Naive thymus-derived CD8-positive, alpha-beta T cell (primary cell): ENCODE measurements around the gene CNGB1. TPM values are rescaled to one million over a fixed set of nuclear protein-coding genes. Genes with fewer than 3 reads are reported as not detected.

ENCODE experiments used
- ATAC-seq, 2 donors: fragments of 150-1000 bp; cut with Tn5 transposase in 1 of 2; sonication (Bioruptor Pico), chemical (Tn5 transposase) in 1 of 2; 1 replicate in 1 of 2; 2 replicates in 1 of 2; pipeline ENCODE4 v1.10.0; 2021; ENCODE audit warnings: mild to moderate bottlenecking in 2 of 2, moderate library complexity in 2 of 2
- POLR2A ChIA-PET: fragments of 350-600 bp; sonication (Branson Sonifier 250); formaldehyde crosslinking; loops from one replicate; lab custom pipeline; 2021; ENCODE audit warnings: antibody characterized with exemption; lab: Charles Lee
- DNase-seq, 10 donors: peaks; one replicate each; pipeline versions ENCODE4 v3.0.0 to v3.0.0-alpha.2; 2020 to 2022
- H3K27ac Mint-ChIP-seq, 10 donors: one replicate each; pipeline ENCODE4 v1.8.0; 2020 to 2022; ENCODE audit warnings: mild to moderate bottlenecking in 10 of 10, mixed read lengths in 10 of 10, moderate library complexity in 4 of 10, inconsistent platforms in 1 of 10
- H3K27me3 Mint-ChIP-seq, 5 donors: one replicate each; pipeline ENCODE4 v1.8.0; 2021 to 2022; ENCODE audit warnings: mixed read lengths in 5 of 5
- H3K36me3 Mint-ChIP-seq, 3 donors: one replicate each; pipeline ENCODE4 v1.8.0; 2020 to 2022; ENCODE audit warnings: mixed read lengths in 3 of 3, mild to moderate bottlenecking in 2 of 3, inconsistent platforms in 1 of 3
- H3K4me1 Mint-ChIP-seq, 4 donors: one replicate each; pipeline ENCODE4 v1.8.0; 2021 to 2022; ENCODE audit warnings: mixed read lengths in 4 of 4
- H3K4me3 Mint-ChIP-seq, 10 donors: one replicate each; pipeline ENCODE4 v1.8.0; 2020 to 2022; ENCODE audit warnings: mild to moderate bottlenecking in 10 of 10, mixed read lengths in 10 of 10, moderate library complexity in 6 of 10, inconsistent platforms in 1 of 10
- H3K9me3 Mint-ChIP-seq, 9 donors: one replicate each; pipeline ENCODE4 v1.8.0; 2020 to 2022; ENCODE audit warnings: mixed read lengths in 9 of 9, mild to moderate bottlenecking in 3 of 9, inconsistent platforms in 1 of 9, moderate library complexity in 1 of 9
- polyA plus RNA-seq, 3 donors: library from polyadenylated mRNA; unstranded; fragments of 300-500 nt; fragmentation: Illumina TruSeq; gene quantifications; one replicate each; pipeline ENCODE4 v1.2.3, GENCODE V29; 2021
- total RNA-seq, 8 experiments: library from RNA in 2 of 8; stranded (reverse) in 2 of 8; gene quantifications; one replicate each; pipeline ENCODE4 v1.2.3 and lab custom pipeline; 2021 to 2026

CNGB1 gene
- total and polyA plus RNA-seq, 5 experiments from 2014 or later, result not detected

DNA sequence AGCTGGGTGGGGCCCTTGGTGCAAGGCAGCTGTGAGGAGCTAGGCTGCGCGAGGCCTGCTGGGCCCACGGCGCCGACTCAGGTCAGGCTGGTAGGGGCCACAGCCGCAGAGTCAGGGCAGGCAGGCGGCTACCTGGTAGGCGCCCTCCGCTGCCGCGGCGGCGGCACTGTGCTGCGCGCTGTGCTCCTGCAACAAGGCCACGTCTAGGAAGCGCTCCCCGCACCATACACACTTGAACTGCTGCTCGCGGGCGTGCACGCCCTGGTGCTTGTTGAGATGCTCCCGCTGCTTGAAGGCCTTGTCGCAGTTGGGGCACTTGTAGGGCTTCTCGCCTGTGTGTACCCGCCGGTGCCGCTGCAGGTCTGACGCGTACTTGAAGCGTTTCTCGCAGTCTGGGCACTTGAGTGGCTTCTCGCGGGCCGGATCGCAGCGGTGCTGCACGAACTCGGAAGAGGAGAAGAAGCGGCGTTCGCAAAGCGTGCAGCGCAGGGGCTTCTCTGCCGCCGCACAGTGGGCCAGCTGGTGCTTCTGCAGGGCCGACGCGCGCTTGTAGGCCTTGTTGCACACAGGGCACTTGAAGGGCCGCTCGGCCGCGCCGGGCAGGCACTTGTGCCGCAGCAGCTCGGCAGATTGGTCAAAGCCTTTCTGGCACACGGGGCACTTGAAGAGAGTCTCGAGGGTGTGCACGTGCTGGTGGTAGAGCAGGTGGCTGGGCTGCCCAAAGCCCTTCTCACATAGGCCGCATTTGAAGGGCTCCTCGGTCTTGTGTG, 25.7 kb upstream of the CNGB1 start:
- peaks cover 34 to 70% (median 55%) of the 10 kb centered on the region in 4 donors for H3K4me1 Mint-ChIP-seq
- peaks cover 0 to 20% (median 0%) of the 10 kb centered on the region in 3 donors for H3K36me3 Mint-ChIP-seq
- no peaks in the 10 kb centered on the region for H3K9me3 Mint-ChIP-seq
- H3K27ac Mint-ChIP-seq, result peak overlapping the region in 4 of 10 donors; percentile 31 to 89 (median 63)
- H3K27me3 Mint-ChIP-seq, result no peaks in the 10 kb centered on the region
- no peak for ATAC-seq
- H3K4me3 Mint-ChIP-seq, result peak overlapping the region in 3 of 10 donors; percentile 29 to 84 (median 31)
- no peak for DNase-seq
- POLR2A ChIA-PET, result interaction anchor here (0.8 to 5.6 kb wide), 2 partner anchors 9 to 133 kb away, joined by 3 to 26 read pairs; partner anchors contain the start of gene CFAP20

GRCh38 chr16:57995721-57996405, 24.9 kb upstream of the CNGB1 start:
- Mint-ChIP-seq H3K4me3 (peak overlapping the region in 1 of 10 donors; percentile 9), H3K4me1 (peaks cover 29 to 67% (median 50%) of the 10 kb centered on the region in 4 donors), H3K27ac (peak overlapping the region; percentile 24 to 82 (median 74)), H3K9me3 (no peaks in the 10 kb centered on the region), H3K36me3 (peaks cover 0 to 20% (median 0%) of the 10 kb centered on the region in 3 donors), H3K27me3 (no peaks in the 10 kb centered on the region)
- no peak for ATAC-seq
- no peak for DNase-seq
- POLR2A ChIA-PET, result interaction anchor here (0.8 kb wide), 2 partner anchors 9 to 133 kb away, joined by 3 read pairs; partner anchors contain the start of gene CFAP20

DNA sequence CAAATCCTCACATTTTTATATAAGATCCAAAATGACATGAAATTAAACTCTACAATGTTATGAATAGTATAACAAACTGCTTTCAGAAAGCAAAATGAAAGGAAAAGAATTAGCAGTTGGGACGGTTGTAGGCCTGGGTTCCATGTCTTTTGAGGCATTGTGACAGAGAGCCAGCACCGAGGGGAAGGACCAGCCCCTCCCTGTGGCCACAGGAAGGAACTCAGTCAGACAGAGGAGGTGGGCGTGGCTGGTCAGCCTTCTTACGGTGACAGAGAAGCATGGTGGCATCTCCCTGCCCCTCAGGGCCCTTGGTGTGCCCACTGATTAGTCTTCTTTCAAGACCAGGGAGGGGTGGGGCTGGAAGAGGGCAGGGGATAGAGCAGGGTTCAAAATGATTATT, 23.9 kb upstream of the CNGB1 start:
- DNase-seq (peak in 3 of 10 donors; percentile 16 to 21 (median 20)), ATAC-seq (no peak)
- H3K4me3 Mint-ChIP-seq, result peak overlapping the region in 4 of 10 donors; percentile 7 to 75 (median 32)
- peaks cover 31 to 67% (median 50%) of the 10 kb centered on the region in 4 donors for H3K4me1 Mint-ChIP-seq
- POLR2A ChIA-PET, result no interaction called here
- no peaks in the 10 kb centered on the region for H3K9me3 Mint-ChIP-seq
- no peaks in the 10 kb centered on the region for H3K27me3 Mint-ChIP-seq
- peak overlapping the region; percentile 52 to 95 (median 84) for H3K27ac Mint-ChIP-seq
- peaks cover 0 to 20% (median 0%) of the 10 kb centered on the region in 3 donors for H3K36me3 Mint-ChIP-seq

GRCh38 chr16:57994361-57994760, 23.4 kb upstream of the CNGB1 start:
- Mint-ChIP-seq H3K9me3 (no peaks in the 10 kb centered on the region), H3K27ac (peak overlapping the region; percentile 52 to 95 (median 84)), H3K4me3 (peak overlapping the region in 4 of 10 donors; percentile 16 to 75 (median 36)), H3K36me3 (peaks cover 0 to 20% (median 0%) of the 10 kb centered on the region in 3 donors), H3K27me3 (no peaks in the 10 kb centered on the region), H3K4me1 (peaks cover 31 to 65% (median 47%) of the 10 kb centered on the region in 4 donors)
- POLR2A ChIA-PET, result no interaction called here
- no peak for ATAC-seq
- no peak for DNase-seq

DNA sequence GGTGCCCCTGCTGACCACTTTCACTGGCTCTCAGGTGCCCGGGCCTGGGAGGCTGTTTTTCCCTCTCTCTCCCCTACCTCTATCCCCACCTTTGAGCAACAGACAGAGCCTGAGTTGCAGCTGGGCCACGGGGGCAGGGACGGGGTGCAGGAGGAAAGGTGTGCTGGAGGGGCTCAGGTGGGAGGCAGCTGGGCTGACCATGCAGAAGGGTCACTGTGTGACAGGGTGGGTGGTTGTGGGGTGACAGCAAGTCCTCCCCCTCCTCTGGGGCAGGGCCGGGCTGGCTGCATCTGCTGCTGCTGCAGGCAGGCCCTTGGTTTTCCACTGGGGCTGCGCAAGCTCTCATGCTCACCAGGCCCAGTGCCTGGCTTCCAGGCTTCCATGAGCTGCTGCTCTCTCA, 23.0 kb upstream of the CNGB1 start:
- POLR2A ChIA-PET, result no interaction called here
- Mint-ChIP-seq H3K36me3 (peaks cover 0 to 20% (median 0%) of the 10 kb centered on the region in 3 donors), H3K4me3 (no peak overlapping the region), H3K27ac (peak overlapping the region in 5 of 10 donors; percentile 3 to 90 (median 80)), H3K4me1 (peaks cover 27 to 60% (median 43%) of the 10 kb centered on the region in 4 donors), H3K9me3 (no peaks in the 10 kb centered on the region), H3K27me3 (no peaks in the 10 kb centered on the region)
- DNase-seq (no peak), ATAC-seq (no peak)

DNA sequence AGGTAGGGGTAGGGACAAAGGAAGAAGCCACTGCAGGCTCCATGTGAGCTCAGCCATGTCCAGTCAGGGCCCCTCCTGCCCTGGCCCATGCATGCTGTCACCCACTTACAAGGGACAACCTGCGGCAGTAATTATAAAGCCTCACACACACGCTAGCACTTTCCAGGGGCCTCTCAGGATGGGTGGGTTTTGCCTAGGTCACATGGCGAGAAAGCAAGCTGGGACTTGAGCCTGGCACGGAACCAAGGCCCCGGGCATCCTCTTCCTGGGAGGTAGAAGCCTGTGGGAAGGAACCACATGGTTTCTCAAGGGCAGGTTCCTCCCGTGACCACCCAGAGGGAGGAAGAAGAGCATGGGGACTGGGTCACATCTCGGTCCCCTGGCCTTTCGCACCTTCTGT, 22.5 kb upstream of the CNGB1 start:
- H3K9me3 Mint-ChIP-seq, result no peaks in the 10 kb centered on the region
- no peak for DNase-seq
- H3K27me3 Mint-ChIP-seq, result no peaks in the 10 kb centered on the region
- no peak for ATAC-seq
- POLR2A ChIA-PET, result no interaction called here
- H3K36me3 Mint-ChIP-seq, result peaks cover 0 to 20% (median 0%) of the 10 kb centered on the region in 3 donors
- peak overlapping the region in 1 of 10 donors; percentile 71 for H3K4me3 Mint-ChIP-seq
- peak overlapping the region in 3 of 10 donors; percentile 3 to 89 (median 75) for H3K27ac Mint-ChIP-seq
- H3K4me1 Mint-ChIP-seq, result peaks cover 23 to 56% (median 39%) of the 10 kb centered on the region in 4 donors

GRCh38 chr16:57992084-57992483, 21.2 kb upstream of the CNGB1 start:
- peak overlapping the region in 6 of 10 donors; percentile 46 to 89 (median 81) for H3K27ac Mint-ChIP-seq

DNA sequence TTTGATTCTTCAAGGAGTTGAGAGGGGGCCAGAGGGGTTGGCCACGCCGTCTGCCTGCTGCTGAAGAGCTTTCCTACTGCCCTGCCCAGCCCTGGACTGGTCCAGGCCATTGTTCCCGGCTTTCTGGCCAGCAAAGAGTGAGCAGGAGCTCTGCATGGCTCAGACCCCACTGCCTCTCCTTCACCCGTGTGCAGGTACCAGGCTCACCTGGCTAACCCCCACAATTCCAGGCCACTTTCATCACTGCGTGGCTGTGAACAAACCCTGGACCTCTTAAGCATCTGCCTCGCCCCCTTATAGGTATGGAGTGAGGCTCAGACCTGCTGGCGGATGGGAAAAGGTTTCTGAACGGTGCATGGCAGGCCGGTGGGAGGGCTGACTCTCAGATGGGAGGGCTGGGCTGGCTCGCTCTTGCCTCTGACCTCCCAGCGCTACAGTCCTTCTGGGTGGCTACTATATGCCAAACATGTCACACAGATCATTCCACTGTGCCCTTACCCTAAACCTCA, 20.7 kb upstream of the CNGB1 start:
- Mint-ChIP-seq H3K36me3 (peaks cover 0 to 7% (median 0%) of the 10 kb centered on the region in 3 donors), H3K27me3 (no peaks in the 10 kb centered on the region), H3K4me1 (peaks cover 19 to 42% (median 28%) of the 10 kb centered on the region in 4 donors), H3K27ac (peak overlapping the region in 7 of 10 donors; percentile 11 to 59 (median 37)), H3K4me3 (no peak overlapping the region), H3K9me3 (no peaks in the 10 kb centered on the region)
- ATAC-seq (no peak), DNase-seq (no peak)
- POLR2A ChIA-PET, result interaction anchor here (0.5 kb wide), 1 partner anchor 26 kb away, joined by 3 read pairs; no protein-coding TSS in a partner anchor

More at GRCh38 chr16:57992084-57992483, 21.2 kb upstream of the CNGB1 start:
- POLR2A ChIA-PET, result interaction anchor here (0.5 to 0.7 kb wide), 2 partner anchors 9 to 26 kb away, joined by 3 read pairs; no protein-coding TSS in a partner anchor
- Mint-ChIP-seq H3K27me3 (no peaks in the 10 kb centered on the region), H3K36me3 (peaks cover 0 to 9% (median 0%) of the 10 kb centered on the region in 3 donors), H3K4me3 (no peak overlapping the region), H3K4me1 (peaks cover 19 to 42% (median 28%) of the 10 kb centered on the region in 4 donors), H3K9me3 (no peaks in the 10 kb centered on the region)
- DNase-seq (no peak), ATAC-seq (no peak)

DNA sequence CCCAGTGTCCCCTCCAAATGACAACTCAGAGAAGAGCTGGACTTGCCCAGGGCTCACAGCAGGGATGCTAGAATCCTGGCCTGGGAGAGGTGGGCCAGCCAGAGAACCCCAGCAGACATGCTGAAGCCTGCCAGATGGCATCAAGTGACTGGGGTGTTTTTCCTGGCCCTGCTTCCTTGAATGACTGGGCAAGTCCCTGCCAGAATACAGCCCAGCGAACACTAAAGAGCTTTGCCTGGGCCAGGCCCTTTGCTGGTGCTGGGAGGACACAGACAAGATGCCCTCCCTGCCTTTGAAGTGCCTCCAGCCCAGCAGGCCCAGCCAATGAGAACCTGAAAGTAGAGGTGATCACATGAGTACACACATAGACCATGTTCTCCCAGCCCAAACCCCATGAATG, 18.0 kb upstream of the CNGB1 start:
- peaks cover 11 to 35% (median 26%) of the 10 kb centered on the region in 4 donors for H3K4me1 Mint-ChIP-seq
- ATAC-seq (no peak), DNase-seq (no peak)
- no peak overlapping the region for H3K4me3 Mint-ChIP-seq
- POLR2A ChIA-PET, result interaction anchor here (0.7 to 4.7 kb wide), 2 partner anchors 11 to 82 kb away, joined by 3 to 26 read pairs; partner anchors contain the start of genes USB1 and ZNF319
- peak overlapping the region in 4 of 10 donors; percentile 53 to 82 (median 60) for H3K27ac Mint-ChIP-seq
- H3K27me3 Mint-ChIP-seq, result no peaks in the 10 kb centered on the region
- no peaks in the 10 kb centered on the region for H3K36me3 Mint-ChIP-seq
- H3K9me3 Mint-ChIP-seq, result no peaks in the 10 kb centered on the region

DNA sequence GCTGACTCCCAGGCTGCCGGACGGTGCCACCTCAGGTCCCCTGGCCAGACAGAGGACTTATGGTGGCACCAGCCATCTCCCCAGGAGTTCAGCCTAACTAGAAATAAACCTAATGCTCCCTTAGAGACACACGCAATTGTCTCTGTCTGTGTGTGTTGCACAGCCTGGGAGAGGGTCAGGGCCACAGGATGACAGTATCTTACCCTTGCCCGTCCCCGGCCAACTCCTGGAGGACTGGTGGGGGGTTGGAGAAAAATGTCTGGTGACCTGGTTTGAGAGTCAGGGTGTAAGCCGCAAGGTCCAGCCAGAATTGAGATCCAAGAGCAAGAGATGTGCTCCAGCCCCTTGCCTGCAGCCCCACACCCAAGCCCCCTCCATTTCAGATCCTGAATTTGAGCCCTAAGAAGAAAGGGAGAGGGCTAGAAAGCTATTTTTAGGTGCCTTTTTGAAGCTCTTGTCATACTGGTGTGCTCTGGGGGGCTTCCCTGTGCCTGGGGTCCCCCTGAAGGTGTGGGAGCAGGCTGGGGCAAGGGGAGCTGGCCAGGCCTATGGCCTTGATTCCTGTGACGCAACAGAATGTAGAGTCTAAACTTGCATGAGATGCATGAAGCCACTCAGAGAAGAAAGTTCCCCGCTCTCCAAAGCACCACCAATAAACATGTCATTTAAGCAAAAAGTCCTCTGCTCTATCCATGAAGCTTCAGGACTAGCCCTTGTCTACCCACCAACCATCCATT, 16.7 kb upstream of the CNGB1 start:
- H3K36me3 Mint-ChIP-seq, result no peaks in the 10 kb centered on the region
- DNase-seq, result no peak
- H3K9me3 Mint-ChIP-seq, result no peaks in the 10 kb centered on the region
- peak overlapping the region in 1 of 10 donors; percentile 8 for H3K4me3 Mint-ChIP-seq
- ATAC-seq, result no peak
- H3K27me3 Mint-ChIP-seq, result no peaks in the 10 kb centered on the region
- POLR2A ChIA-PET, result interaction anchor here (0.9 to 4.7 kb wide), 2 partner anchors 8 to 12 kb away, joined by 3 to 26 read pairs; partner anchors contain the start of genes USB1 and ZNF319
- peak overlapping the region in 4 of 10 donors; percentile 10 to 86 (median 50) for H3K27ac Mint-ChIP-seq
- peaks cover 8 to 27% (median 21%) of the 10 kb centered on the region in 4 donors for H3K4me1 Mint-ChIP-seq

DNA sequence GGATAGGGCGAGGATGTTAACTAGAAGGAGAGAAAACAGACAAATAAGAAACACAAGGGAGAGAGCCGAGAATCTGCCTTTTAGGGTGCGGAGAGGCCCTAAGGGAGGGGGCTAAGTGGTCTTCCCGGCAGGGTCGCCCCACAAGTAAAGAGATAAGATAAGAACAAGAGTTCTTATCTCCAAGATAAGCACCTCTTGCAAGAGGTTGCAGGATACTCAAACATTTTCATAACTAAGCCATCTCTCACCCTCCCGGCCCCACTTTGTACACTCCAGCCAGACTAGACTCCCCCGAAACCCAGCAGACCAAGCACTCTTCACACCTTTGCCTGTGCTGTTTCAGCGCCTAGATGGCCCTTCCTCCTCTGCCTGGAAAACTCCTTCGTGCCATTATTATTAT, 15.3 kb upstream of the CNGB1 start:
- no peak for DNase-seq
- Mint-ChIP-seq H3K36me3 (no peaks in the 10 kb centered on the region), H3K9me3 (no peaks in the 10 kb centered on the region), H3K4me3 (peak overlapping the region; percentile 22 to 94 (median 65)), H3K27me3 (no peaks in the 10 kb centered on the region), H3K4me1 (peaks cover 4 to 22% (median 18%) of the 10 kb centered on the region in 4 donors), H3K27ac (peak overlapping the region in 6 of 10 donors; percentile 30 to 90 (median 72))
- no peak for ATAC-seq
- POLR2A ChIA-PET, result interaction anchor here (4.7 kb wide), 1 partner anchor 14 kb away, joined by 26 read pairs; the partner anchor contains the start of genes USB1 and ZNF319
